ENCODE data around the gene MXD3.
"Not testable (repeated sequence)": the region's sequence is repeated elsewhere in the genome, so short reads cannot be mapped to it uniquely, and the experiment has no call there.

The MXD3 gene

DNA sequence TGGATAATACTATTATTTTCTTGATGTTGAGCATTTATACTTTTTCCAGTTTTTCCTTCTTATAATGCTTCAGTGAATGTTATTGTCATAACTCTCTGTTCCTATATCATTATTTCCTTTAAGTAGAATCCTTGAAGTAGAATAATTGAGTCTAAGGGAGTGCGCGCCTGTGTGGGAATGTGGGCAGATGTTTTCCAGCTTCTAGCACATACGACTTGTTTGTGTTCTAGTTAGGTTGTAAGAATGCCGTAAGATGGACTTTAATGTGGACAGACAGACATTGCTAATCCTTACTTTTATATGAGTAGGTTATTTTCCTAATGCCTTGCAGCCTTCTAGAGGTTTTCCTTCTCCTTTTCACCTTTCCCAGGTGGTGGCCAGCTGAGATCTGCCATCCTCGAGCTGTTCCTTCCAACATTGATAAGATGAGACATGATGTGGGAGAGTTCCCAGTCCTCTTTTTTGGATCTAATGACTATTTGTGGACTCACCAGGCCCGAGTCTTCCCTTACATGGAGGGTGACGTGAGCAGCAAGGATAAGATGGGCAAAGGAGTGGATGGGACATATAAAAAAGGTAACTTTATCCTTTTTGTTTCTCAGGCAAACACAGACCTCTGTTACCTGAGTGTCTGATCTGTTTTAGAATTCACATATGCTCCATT lies 42.3 kb downstream of the MXD3 start:
- no peak for DNase-seq (ENCODE audit: low read depth in 2 of 3, low spot score in 2 of 3)

DNA sequence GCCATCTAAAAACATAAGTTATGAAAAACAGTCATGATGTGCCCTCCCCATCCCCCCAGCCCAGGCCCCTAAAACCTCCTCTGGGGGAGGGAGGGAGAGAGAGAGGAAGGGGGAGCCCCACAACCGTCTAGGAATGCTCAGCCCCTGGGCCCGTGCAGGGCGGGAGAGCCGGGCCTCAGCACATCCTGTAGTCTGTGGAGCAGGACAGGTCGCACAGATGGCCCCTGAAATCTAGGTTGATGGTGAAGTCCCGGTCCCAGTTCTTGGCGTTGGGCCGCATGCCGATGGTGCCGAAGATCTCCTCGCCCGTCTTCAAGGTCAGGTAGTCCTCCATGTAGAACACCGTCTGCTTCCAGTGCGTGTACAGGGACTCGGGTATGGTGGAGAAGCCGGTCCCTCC lies 46.3 kb downstream of the MXD3 start:
- no peak for DNase-seq (ENCODE audit: low read depth in 2 of 3, low spot score in 2 of 3)

DNA sequence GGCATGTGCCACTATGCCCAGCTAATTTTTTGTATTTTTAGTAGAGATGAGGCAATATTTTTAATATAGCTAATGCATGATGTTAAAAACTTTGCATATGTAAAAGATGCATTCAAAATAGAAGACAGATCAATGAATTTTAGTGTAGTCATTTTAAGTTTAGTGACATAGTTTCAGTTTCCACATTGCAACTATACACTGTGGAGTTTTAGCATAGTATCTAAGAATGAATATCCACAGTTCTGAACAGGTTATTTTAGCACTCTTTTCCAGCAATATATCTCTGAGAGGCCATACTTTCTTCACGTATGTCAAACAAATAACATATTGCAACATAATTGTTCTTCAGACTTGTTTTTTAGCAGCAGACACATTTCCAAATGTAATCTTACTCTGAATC lies 47.5 kb downstream of the MXD3 start:
- DNase-seq (ENCODE audit: low read depth in 2 of 3, low spot score in 2 of 3) = no peak

DNA sequence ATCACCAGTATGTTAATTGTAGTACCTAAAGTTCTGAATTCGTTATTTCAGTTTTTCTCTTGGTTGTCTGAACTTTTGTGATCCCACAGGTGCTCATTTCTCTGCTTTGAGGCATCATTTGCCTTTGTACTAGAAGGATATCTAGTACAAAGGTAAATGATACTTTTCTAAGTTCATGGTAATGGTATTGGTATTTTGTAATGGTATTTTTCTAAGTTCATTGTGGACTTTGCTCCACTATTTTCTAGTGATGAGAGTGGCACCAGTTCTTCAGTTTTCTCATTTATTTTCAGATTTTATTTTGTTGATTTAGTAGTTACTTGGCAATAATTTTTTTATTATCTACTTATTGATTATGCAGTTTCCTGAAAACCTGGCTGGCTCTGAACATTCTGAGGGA lies 50.2 kb downstream of the MXD3 start:
- no peak for DNase-seq (ENCODE audit: low read depth in 2 of 3, low spot score in 2 of 3)

DNA sequence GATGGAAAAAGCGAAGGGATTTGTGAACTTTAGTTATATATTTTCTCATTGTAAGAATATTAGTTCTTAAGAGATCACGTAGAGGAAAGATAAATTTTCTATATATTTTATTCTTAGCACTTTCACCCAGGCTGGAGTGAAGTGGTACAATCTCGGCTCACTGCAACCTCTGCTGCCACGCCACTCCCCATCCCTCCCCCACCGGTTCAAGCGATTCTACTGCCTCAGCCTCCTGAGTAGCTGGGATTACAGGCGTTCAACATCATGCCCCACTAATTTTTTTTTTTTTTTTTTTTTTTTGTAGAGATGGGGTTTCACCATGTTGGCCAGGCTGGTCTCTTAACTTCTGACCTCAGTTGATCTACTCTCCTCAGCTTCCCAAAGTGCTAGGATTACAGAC lies 50.7 kb downstream of the MXD3 start:
- DNase-seq (ENCODE audit: low read depth in 2 of 3, low spot score in 2 of 3) = no peak

DNA sequence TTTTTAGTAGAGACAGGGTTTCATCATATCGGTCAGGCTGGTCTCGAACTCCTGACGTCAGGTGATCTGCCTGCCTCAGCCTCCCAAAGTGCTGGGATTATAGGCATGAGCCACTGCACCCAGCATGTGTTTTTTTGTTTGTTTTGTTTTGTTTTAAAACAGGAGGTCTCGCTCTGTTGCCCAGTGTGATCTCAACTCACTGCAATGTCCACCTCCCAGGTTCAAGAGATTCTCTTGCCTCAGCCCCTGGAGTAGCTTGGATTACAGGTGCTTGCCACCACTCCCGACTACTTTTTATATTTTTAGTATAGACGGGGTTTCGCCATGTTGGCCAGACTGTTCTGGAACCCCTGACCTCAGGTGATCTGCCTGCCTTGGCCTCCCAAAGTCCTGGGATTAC lies 53.0 kb downstream of the MXD3 start:
- not testable (repeated sequence) for DNase-seq (ENCODE audit: low read depth in 2 of 3, low spot score in 2 of 3)

Measured in activated CD8-positive, alpha-beta memory T cell treated with anti-CD3 and anti-CD28 coated beads for 48 hours (primary cell).